Esophagus squamous epithelium (tissue), 5 donors: ENCODE data around the gene ADD3. TPM values are rescaled to one million over a fixed set of nuclear protein-coding genes. Genes with fewer than 3 reads are reported as not detected.

ENCODE experiments used
- DNase-seq: peaks from one replicate; lab custom pipeline; 2025; lab: John Stamatoyannopoulos, UW
- H3K27ac ChIP-seq, 4 donors: fragments of 200-600 bp; sonication (generic); one replicate each; pipeline ENCODE4 v1.5.1; 2016 to 2019; ENCODE audit warnings: mild to moderate bottlenecking in 1 of 4
- H3K27me3 ChIP-seq, 4 donors: fragments of 200-600 bp; sonication (generic); 1 replicate in 3 of 4; 2 replicates in 1 of 4; pipeline versions ENCODE4 v1.5.1 to v1.6.0; 2017 to 2021; ENCODE audit warnings: antibody characterized with exemption in 1 of 4
- H3K36me3 ChIP-seq, 3 donors: fragments of 200-600 bp; sonication (generic); one replicate each; pipeline ENCODE4 v1.5.1; 2016 to 2019
- H3K4me1 ChIP-seq, 3 donors: fragments of 200-600 bp; sonication (generic); one replicate each; pipeline ENCODE4 v1.5.1; 2017 to 2019
- H3K4me3 ChIP-seq, 4 donors: fragments of 200-600 bp; sonication (generic); 1 replicate in 3 of 4; 2 replicates in 1 of 4; pipeline ENCODE4 v1.5.1; 2016 to 2019; ENCODE audit warnings: mild to moderate bottlenecking in 2 of 4, moderate library complexity in 1 of 4
- H3K9me3 ChIP-seq, 3 donors: fragments of 200-600 bp; sonication (generic); one replicate each; pipeline ENCODE4 v1.5.1; 2016 to 2019
- POLR2A ChIP-seq, 4 donors: fragments of 450-650 bp; IDR thresholded peaks; one replicate each; pipeline ENCODE4 v1.6.1; 2017; ENCODE audit warnings: antibody characterized with exemption in 4 of 4, mild to moderate bottlenecking in 4 of 4, moderate library complexity in 3 of 4
- WGBS, 2 donors: methylation state at CpG; one replicate each; pipeline ENCODE4 v1.1.5; 2018; 5-methylcytosine and 5-hydroxymethylcytosine counted together
- intact Hi-C: fragments of 100-400 bp; cut with DNase I; formaldehyde crosslinking; loops from one replicate; pipeline ENCODE4 v1.15.0; 2022
- total RNA-seq, 4 donors: library from RNA; depleted of rRNA; stranded (reverse); fragments of >200 nt; gene quantifications; one replicate each; pipeline ENCODE4 v1.1.0, GENCODE V29; 2016
- TF ChIP-seq, protein P1 (sequence below), 6 experiments: fragments of 450-650 bp in 4 of 6; fragments of 200-600 bp in 2 of 6; sonication (generic) in 2 of 6; IDR thresholded peaks; one replicate each; pipeline ENCODE4 v1.5.1; 2016 to 2019; ENCODE audit warnings: antibody characterized with exemption in 6 of 6, mild to moderate bottlenecking in 4 of 6, moderate library complexity in 4 of 6
- donor health status: DM: yes; HTN: yes; CAD: no.

Gene ADD3
- total RNA-seq, 4 donors from 2014 or later = 52.5 to 214 (median 145) TPM

DNA sequence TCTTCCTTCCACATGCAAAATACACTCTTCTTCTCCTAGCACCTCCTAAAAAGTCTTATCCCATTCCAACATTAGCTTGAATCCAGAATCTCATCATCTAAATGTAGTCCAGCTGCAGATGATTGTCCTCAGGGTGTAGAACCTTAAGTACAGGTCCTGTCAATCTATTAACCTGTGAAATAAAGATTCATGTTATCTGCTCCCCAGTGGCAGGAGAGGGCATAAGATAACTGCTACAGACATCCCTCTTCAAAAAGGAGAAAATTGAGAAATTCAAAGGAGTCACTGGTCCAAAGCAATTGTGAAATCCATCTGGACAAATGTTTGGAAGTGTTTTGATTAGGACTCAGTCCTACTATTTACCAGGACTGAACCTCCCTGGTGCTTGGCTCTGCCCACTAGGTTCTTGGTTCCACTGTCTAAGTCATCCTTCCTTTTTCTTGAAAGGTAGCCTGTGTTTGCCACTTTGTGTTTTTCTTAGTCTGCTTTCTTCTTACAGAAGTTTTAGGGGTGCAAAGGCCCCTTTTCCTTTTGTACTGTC lies 96.2 kb downstream of the ADD3 start:
- H3K9me3 ChIP-seq = no peaks in the 10 kb centered on the region
- no peak for DNase-seq
- H3K36me3 ChIP-seq = peaks cover 0 to 33% (median 4%) of the 10 kb centered on the region in 3 donors
- H3K27me3 ChIP-seq = no peaks in the 10 kb centered on the region
- no peak for TF ChIP-seq POLR2A (IDR thresholded peaks at IDR 0.05)
- TF ChIP-seq, protein P1, sequence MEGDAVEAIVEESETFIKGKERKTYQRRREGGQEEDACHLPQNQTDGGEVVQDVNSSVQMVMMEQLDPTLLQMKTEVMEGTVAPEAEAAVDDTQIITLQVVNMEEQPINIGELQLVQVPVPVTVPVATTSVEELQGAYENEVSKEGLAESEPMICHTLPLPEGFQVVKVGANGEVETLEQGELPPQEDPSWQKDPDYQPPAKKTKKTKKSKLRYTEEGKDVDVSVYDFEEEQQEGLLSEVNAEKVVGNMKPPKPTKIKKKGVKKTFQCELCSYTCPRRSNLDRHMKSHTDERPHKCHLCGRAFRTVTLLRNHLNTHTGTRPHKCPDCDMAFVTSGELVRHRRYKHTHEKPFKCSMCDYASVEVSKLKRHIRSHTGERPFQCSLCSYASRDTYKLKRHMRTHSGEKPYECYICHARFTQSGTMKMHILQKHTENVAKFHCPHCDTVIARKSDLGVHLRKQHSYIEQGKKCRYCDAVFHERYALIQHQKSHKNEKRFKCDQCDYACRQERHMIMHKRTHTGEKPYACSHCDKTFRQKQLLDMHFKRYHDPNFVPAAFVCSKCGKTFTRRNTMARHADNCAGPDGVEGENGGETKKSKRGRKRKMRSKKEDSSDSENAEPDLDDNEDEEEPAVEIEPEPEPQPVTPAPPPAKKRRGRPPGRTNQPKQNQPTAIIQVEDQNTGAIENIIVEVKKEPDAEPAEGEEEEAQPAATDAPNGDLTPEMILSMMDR (IDR thresholded peaks at IDR 0.05) = no peak
- no peak overlapping the region for H3K27ac ChIP-seq
- intact Hi-C loops = no loop called here
- H3K4me3 ChIP-seq = no peak overlapping the region
- no peaks in the 10 kb centered on the region for H3K4me1 ChIP-seq

DNA sequence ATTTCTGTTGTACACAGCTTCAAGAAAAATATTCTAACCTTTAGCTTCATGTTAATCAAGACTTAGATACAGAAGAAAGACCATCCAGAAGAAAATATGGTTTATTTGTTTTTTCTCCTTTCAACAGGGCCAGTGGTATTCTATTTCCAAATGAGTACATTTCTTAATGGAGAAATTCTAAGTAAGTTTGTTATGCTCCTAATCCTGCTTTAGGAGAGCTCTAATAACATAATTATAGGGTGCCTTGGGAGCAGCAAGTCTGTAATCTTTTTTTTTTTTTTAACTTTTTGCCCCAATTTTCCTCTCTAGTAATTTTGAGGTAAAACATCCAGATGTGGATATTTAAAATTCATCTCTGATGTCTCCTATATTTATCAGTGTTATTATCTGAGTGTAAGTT lies 98.1 kb downstream of the ADD3 start:
- no peak for DNase-seq
- peaks cover 0 to 32% (median 4%) of the 10 kb centered on the region in 3 donors for H3K36me3 ChIP-seq
- H3K9me3 ChIP-seq = no peaks in the 10 kb centered on the region
- TF ChIP-seq POLR2A (IDR thresholded peaks at IDR 0.05) = no peak
- TF ChIP-seq, protein P1 (IDR thresholded peaks at IDR 0.05) = no peak
- H3K27ac ChIP-seq = no peak overlapping the region
- H3K4me1 ChIP-seq = no peaks in the 10 kb centered on the region
- intact Hi-C loops = no loop called here
- H3K4me3 ChIP-seq = no peak overlapping the region
- H3K27me3 ChIP-seq = no peaks in the 10 kb centered on the region

DNA sequence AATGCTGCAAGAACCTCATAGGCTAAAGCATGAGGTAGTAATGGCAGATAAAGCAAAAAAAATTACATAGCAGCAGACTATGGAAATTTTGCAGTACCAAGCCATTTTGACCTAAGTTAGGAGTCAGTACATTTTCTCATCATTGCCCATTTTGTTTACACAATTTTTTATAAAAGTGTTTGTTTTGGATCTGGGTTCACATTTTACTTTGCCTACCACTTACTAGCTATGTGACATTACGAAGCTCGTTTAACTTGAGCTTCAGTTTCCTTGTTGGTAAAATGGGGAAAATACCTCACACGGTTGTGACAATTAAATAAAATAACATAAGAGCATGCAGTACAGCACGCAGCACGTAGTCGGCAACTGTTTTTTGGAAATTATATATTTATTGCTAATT lies 99.6 kb downstream of the ADD3 start:
- Histone ChIP-seq H3K27me3 (no peaks in the 10 kb centered on the region), H3K4me1 (no peaks in the 10 kb centered on the region), H3K9me3 (no peaks in the 10 kb centered on the region), H3K36me3 (peaks cover 0 to 27% (median 0%) of the 10 kb centered on the region in 3 donors), H3K27ac (no peak overlapping the region), H3K4me3 (no peak overlapping the region)
- intact Hi-C loops = no loop called here
- 95 to 97% methylated on average over 6 of the region's 6 CpGs for WGBS, 2 donors
- DNase-seq = no peak
- TF ChIP-seq, protein P1 (IDR thresholded peaks at IDR 0.05) = no peak
- no peak for TF ChIP-seq POLR2A (IDR thresholded peaks at IDR 0.05)

DNA sequence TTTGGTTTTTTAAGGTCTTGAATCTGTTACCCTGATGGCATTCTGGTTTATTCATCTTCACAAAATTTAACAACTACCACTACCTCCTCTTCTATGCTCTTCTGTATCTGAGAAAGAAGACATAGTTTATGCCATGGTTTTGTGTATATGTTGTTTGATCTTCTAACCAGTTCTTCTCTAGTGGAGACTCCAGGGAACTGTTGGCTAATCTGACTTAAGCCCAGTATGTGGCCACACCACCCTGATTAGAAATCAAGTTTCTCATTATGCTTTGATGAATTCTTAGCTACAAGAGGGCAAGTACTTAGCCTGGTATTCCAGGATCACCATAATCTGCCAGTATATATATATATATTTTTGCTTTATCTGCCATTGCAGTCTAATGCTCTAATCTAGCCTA lies 100.1 kb downstream of the ADD3 start:
- H3K9me3 ChIP-seq = no peaks in the 10 kb centered on the region
- no peak for TF ChIP-seq POLR2A (IDR thresholded peaks at IDR 0.05)
- TF ChIP-seq, protein P1 (IDR thresholded peaks at IDR 0.05) = no peak
- intact Hi-C loops = no loop called here
- no peak overlapping the region for H3K27ac ChIP-seq
- no peaks in the 10 kb centered on the region for H3K27me3 ChIP-seq
- no peaks in the 10 kb centered on the region for H3K4me1 ChIP-seq
- no peak for DNase-seq
- no peak overlapping the region for H3K4me3 ChIP-seq
- peaks cover 0 to 32% (median 1%) of the 10 kb centered on the region in 3 donors for H3K36me3 ChIP-seq

DNA sequence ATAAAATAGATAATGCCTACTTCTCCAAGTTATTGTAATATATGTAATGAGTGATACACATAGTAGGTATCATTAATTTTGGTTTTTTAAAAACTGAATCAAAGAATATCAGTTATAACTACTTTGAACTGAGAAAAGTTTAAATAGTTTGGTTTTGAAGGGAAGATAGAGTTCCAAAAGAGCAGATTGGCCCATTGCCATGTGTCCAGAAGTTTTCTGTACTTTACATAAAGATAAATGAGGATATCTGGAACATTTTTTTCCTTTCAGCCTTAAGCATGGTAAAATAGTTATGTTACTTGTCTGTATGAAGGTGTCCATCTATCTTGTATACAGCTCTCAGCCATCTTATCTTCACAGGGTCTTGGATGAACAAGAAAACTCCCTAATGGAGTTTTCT lies 101.7 kb downstream of the ADD3 start:
- Histone ChIP-seq H3K4me1 (no peaks in the 10 kb centered on the region), H3K4me3 (no peak overlapping the region), H3K27ac (no peak overlapping the region), H3K27me3 (no peaks in the 10 kb centered on the region), H3K36me3 (peaks cover 0 to 35% (median 11%) of the 10 kb centered on the region in 3 donors), H3K9me3 (no peaks in the 10 kb centered on the region)
- intact Hi-C loops = no loop called here
- no peak for DNase-seq
- TF ChIP-seq, protein P1 (IDR thresholded peaks at IDR 0.05) = no peak
- TF ChIP-seq POLR2A (IDR thresholded peaks at IDR 0.05) = no peak
